HG03103 (cell line): ENCODE results near the gene ARF3.

Source experiments
- ATAC-seq: cut with Tn5 transposase; IDR thresholded peaks from one replicate; pipeline ENCODE4 v1.9.1; 2021; ENCODE audit warnings: low read depth; ENCODE audit not compliant: unreplicated experiment

ARF3 gene

GRCh38 chr12:48957141-48958048, at the start of gene ARF3:
Gene ARF3, minus strand, starts transcription at chr12:48957487. Its CDS starts 16,392 bp downstream, at chr12:48941095.
- ATAC-seq = peak; percentile 87

GRCh38 chr12:49000346-49000745, 43.1 kb upstream of the ARF3 start:
- ATAC-seq = no peak

GRCh38 chr12:48999371-49000131, 42.3 kb upstream of the ARF3 start, which contains the start of gene DDN:
Gene DDN, minus strand, starts transcription at chr12:48999375. Its CDS starts 88 bp downstream, at chr12:48999287.
- ATAC-seq = no peak

GRCh38 chr12:48998497-48999353, 41.4 kb upstream of the ARF3 start:
- ATAC-seq = no peak

GRCh38 chr12:48997719-48998496, 40.6 kb upstream of the ARF3 start:
- ATAC-seq = no peak

- ATAC-seq = no peak
Measured at GRCh38 chr12:48996794-48997718, 39.8 kb upstream of the ARF3 start.

- no peak for ATAC-seq
Measured at GRCh38 chr12:48995086-48995879, 38.0 kb upstream of the ARF3 start.

GRCh38 chr12:48994224-48995085, 37.2 kb upstream of the ARF3 start:
- no peak for ATAC-seq

GRCh38 chr12:48993787-48994186, 36.5 kb upstream of the ARF3 start:
- no peak for ATAC-seq

GRCh38 chr12:48991247-48992050, 34.2 kb upstream of the ARF3 start:
- ATAC-seq = no peak

GRCh38 chr12:48990552-48990951, 33.3 kb upstream of the ARF3 start:
- ATAC-seq = no peak

GRCh38 chr12:48988030-48988649, 30.9 kb upstream of the ARF3 start:
- ATAC-seq = no peak

- ATAC-seq = no peak
Measured at GRCh38 chr12:48986720-48987291, 29.5 kb upstream of the ARF3 start.

- ATAC-seq = no peak
Measured at GRCh38 chr12:48985901-48986300, 28.6 kb upstream of the ARF3 start.

GRCh38 chr12:48985475-48985897, 28.2 kb upstream of the ARF3 start:
- no peak for ATAC-seq
